HUDEP-2 (cell line): ENCODE measurements around the gene TRIB2.

ENCODE experiments used
- DNase-seq, 76 experiments: peaks; one replicate each; lab custom pipeline; 2025; ENCODE audit not compliant: unreplicated experiment in 76 of 76; lab: John Stamatoyannopoulos, UW

TRIB2 gene

GRCh38 chr2:12694990-12695774, 21.6 kb upstream of the TRIB2 start:
- DNase-seq, result peak in 1 of 76 experiments; percentile 7

- DNase-seq, result no peak
Measured at GRCh38 chr2:12697617-12698016, 19.1 kb upstream of the TRIB2 start.

GRCh38 chr2:12700989-12701388, 15.7 kb upstream of the TRIB2 start:
- no peak for DNase-seq

GRCh38 chr2:12701786-12702167, 15.0 kb upstream of the TRIB2 start:
- DNase-seq, result no peak

GRCh38 chr2:12702168-12703121, 14.3 kb upstream of the TRIB2 start:
- DNase-seq, result no peak

- DNase-seq, result no peak
Measured at GRCh38 chr2:12704378-12704777, 12.4 kb upstream of the TRIB2 start.

GRCh38 chr2:12705230-12705629, 11.5 kb upstream of the TRIB2 start:
- DNase-seq, result no peak

- DNase-seq, result peak in 36 of 76 experiments; percentile 2 to 73 (median 18)
Measured at GRCh38 chr2:12705742-12706141, 11.0 kb upstream of the TRIB2 start.

GRCh38 chr2:12708508-12709206, 8.1 kb upstream of the TRIB2 start:
- no peak for DNase-seq

- DNase-seq, result no peak
Measured at GRCh38 chr2:12709207-12709522, 7.6 kb upstream of the TRIB2 start.

- no peak for DNase-seq
Measured at GRCh38 chr2:12710301-12710700, 6.4 kb upstream of the TRIB2 start.

GRCh38 chr2:12711339-12711738, 5.4 kb upstream of the TRIB2 start:
- DNase-seq, result no peak

GRCh38 chr2:12712881-12713280, 3.9 kb upstream of the TRIB2 start:
- DNase-seq, result no peak

- no peak for DNase-seq
Measured at GRCh38 chr2:12714391-12715221, 2.1 kb upstream of the TRIB2 start.

GRCh38 chr2:12715258-12716031, 1.3 kb upstream of the TRIB2 start:
- DNase-seq, result no peak

- peak in 70 of 76 experiments; percentile 8 to 81 (median 56) for DNase-seq
Measured at GRCh38 chr2:12716032-12716281, 779 bp upstream of the TRIB2 start.

- DNase-seq, result peak in 50 of 76 experiments; percentile 3 to 65 (median 30)
Measured at GRCh38 chr2:12717191-12718014, 667 bp downstream of the TRIB2 start.

GRCh38 chr2:12718015-12718671, 1.4 kb downstream of the TRIB2 start:
- DNase-seq, result peak in 9 of 76 experiments; percentile 4 to 28 (median 10)
